ENCODE measurements around the gene ABCG4.
"Not testable (repeated sequence)": the region's sequence is repeated elsewhere in the genome, so short reads cannot be mapped to it uniquely, and the experiment has no call there.

- not testable (repeated sequence) for TF ChIP-seq CTCF (conservative IDR thresholded peaks at IDR 0.05; ENCODE audit: low read depth in 2 of 2); POLR2AphosphoS5 (IDR thresholded peaks at IDR 0.05; ENCODE audit: low read depth)
Measured at GRCh38 chr11:119139276-119139675, 9.6 kb upstream of the ABCG4 start.

Measured in GM23338 (cell line).